PC-9 (cell line): ENCODE measurements around the gene SART3. TPM values are rescaled to one million over a fixed set of nuclear protein-coding genes. Genes with fewer than 3 reads are reported as not detected.

Experiments used
- BruUV-seq: library from RNA; stranded (reverse); fragments of 400-500 nt; replicated peaks from 2 replicates; lab custom pipeline; 2021; lab: Mats Ljungman, UMichigan
- CTCF ChIA-PET: fragments of 300-600 bp; sonication (Branson Sonifier 250); formaldehyde crosslinking; loops from one replicate; lab custom pipeline; 2022; ENCODE audit warnings: antibody characterized with exemption; lab: Charles Lee
- POLR2A ChIA-PET: fragments of 300-600 bp; sonication (Branson Sonifier 250); formaldehyde crosslinking; loops from one replicate; lab custom pipeline; 2022; ENCODE audit warnings: antibody characterized with exemption; ENCODE audit not compliant: unreplicated experiment; lab: Charles Lee
- DNase-seq, 2 experiments: peaks; one replicate each; pipeline versions ENCODE4 v3.0.0 to v3.0.0-alpha.2; 2015 to 2022; ENCODE audit warnings: mixed read lengths in 1 of 2
- H2AFZ ChIP-seq: fragments of 200-600 bp; sonication (generic); 2 replicates; pipeline ENCODE4 v1.8.1; 2017; ENCODE audit warnings: antibody characterized with exemption
- H3F3A ChIP-seq: fragments of 200-600 bp; sonication (generic); 2 replicates; pipeline ENCODE4 v1.8.1; 2017; ENCODE audit warnings: antibody characterized with exemption, mild to moderate bottlenecking, low read depth; ENCODE audit not compliant: insufficient read depth
- H3K27ac ChIP-seq: fragments of 200-600 bp; sonication (generic); 2 replicates; pipeline ENCODE4 v1.6.1; 2016; ENCODE audit warnings: mixed run types
- H3K27me3 ChIP-seq: fragments of 200-600 bp; sonication (generic); 2 replicates; pipeline ENCODE4 v1.6.1; 2016; ENCODE audit warnings: low read depth, mixed run types; ENCODE audit not compliant: insufficient read depth
- H3K36me3 ChIP-seq: fragments of 200-600 bp; sonication (generic); 2 replicates; pipeline ENCODE4 v1.6.1; 2016; ENCODE audit warnings: low read depth, mixed run types
- H3K4me1 ChIP-seq: fragments of 200-600 bp; sonication (generic); replicated peaks from 2 replicates; pipeline ENCODE4 v1.6.1; 2016; ENCODE audit warnings: mixed run types; ENCODE audit not compliant: insufficient read depth
- H3K4me2 ChIP-seq: fragments of 200-600 bp; sonication (generic); 2 replicates; pipeline ENCODE4 v1.6.1; 2017; ENCODE audit warnings: mixed run types
- H3K4me3 ChIP-seq: fragments of 200-600 bp; sonication (generic); 2 replicates; pipeline ENCODE4 v1.6.1; 2016; ENCODE audit warnings: mixed run types
- H3K79me2 ChIP-seq: fragments of 200-600 bp; sonication (generic); 2 replicates; pipeline ENCODE4 v1.6.1; 2017; ENCODE audit warnings: low read depth, mixed run types
- H3K9me2 ChIP-seq: fragments of 200-600 bp; sonication (generic); 2 replicates; pipeline ENCODE4 v1.8.1; 2017; ENCODE audit warnings: mild to moderate bottlenecking; ENCODE audit not compliant: insufficient read depth
- H3K9me3 ChIP-seq: fragments of 200-600 bp; sonication (generic); 2 replicates; pipeline ENCODE4 v1.8.1; 2016; ENCODE audit warnings: low read depth; ENCODE audit not compliant: insufficient read depth
- H4K20me1 ChIP-seq: fragments of 200-600 bp; sonication (generic); 2 replicates; pipeline ENCODE4 v1.8.1; 2017; ENCODE audit not compliant: insufficient read depth
- CTCF ChIP-seq: fragments of 200-600 bp; sonication (generic); conservative IDR thresholded peaks from 2 replicates; pipeline ENCODE4 v1.6.1; 2017; ENCODE audit warnings: mixed run types, antibody characterized with exemption, mild to moderate bottlenecking, moderate library complexity
- EZH2 ChIP-seq: fragments of 200-600 bp; sonication (generic); IDR thresholded peaks from 2 replicates; pipeline ENCODE4 v1.8.0; 2017; ENCODE audit warnings: antibody characterized with exemption, low read depth
- intact Hi-C: fragments of 100-400 bp; cut with micrococcal nuclease; formaldehyde crosslinking; loops from one replicate; pipeline ENCODE4 v1.10.0; 2022; ENCODE audit not compliant: unreplicated experiment
- total RNA-seq: library from RNA; stranded (reverse); gene quantifications from 2 replicates; pipeline ENCODE4 v1.2.3, GENCODE V29; 2021

The SART3 gene
- total RNA-seq, 1 experiment from 2014 or later = 49.3 TPM

- Histone ChIP-seq H3K36me3 (peaks cover 4% of the 10 kb centered on the region), H3K4me2 (no peak overlapping the region), H3K9me2 (no peaks in the 10 kb centered on the region), H3F3A (peaks cover 17% of the 10 kb centered on the region; the same call in 1 of the 2 replicates), H3K27ac (no peak overlapping the region), H2AFZ (no peak overlapping the region), H4K20me1 (peaks cover 7% of the 10 kb centered on the region; the same call in 1 of the 2 replicates), H3K27me3 (no peaks in the 10 kb centered on the region), H3K9me3 (no peaks in the 10 kb centered on the region), H3K4me3 (no peak overlapping the region), H3K4me1 (peaks cover 11% of the 10 kb centered on the region; the same call in 1 of the 2 replicates), H3K79me2 (no peaks in the 10 kb centered on the region; the same call in 1 of the 2 replicates)
- ChIA-PET CTCF (no interaction called here), POLR2A (no interaction called here)
- intact Hi-C loops = loop anchor here (10.0 kb wide), 1 partner anchor 97 kb away; no protein-coding TSS in a partner anchor
- TF ChIP-seq CTCF = no peak
- no peak for TF ChIP-seq EZH2
- BruUV-seq = no TSS peak
- no peak for DNase-seq
Measured at GRCh38 chr12:108518101-108518715, 42.8 kb downstream of the SART3 start.

- intact Hi-C loops = loop anchor here (10.0 kb wide), 1 partner anchor 97 kb away; no protein-coding TSS in a partner anchor
- H3F3A ChIP-seq = peaks cover 17% of the 10 kb centered on the region; the same call in 1 of the 2 replicates
Measured at GRCh38 chr12:108517288-108518100, 43.5 kb downstream of the SART3 start.

More at GRCh38 chr12:108517288-108518100, 43.5 kb downstream of the SART3 start:
- no peaks in the 10 kb centered on the region for H3K27me3 ChIP-seq
- CTCF ChIA-PET = no interaction called here
- H3K9me3 ChIP-seq = no peaks in the 10 kb centered on the region
- H3K36me3 ChIP-seq = peaks cover 4% of the 10 kb centered on the region
- peaks cover 11% of the 10 kb centered on the region; the same call in 1 of the 2 replicates for H3K4me1 ChIP-seq
- H3K79me2 ChIP-seq = no peaks in the 10 kb centered on the region; the same call in 1 of the 2 replicates
- H2AFZ ChIP-seq = no peak overlapping the region
- DNase-seq = no peak
- H3K27ac ChIP-seq = no peak overlapping the region
- no peak overlapping the region for H3K4me2 ChIP-seq
- H3K4me3 ChIP-seq = no peak overlapping the region
- POLR2A ChIA-PET = no interaction called here
- H3K9me2 ChIP-seq = no peaks in the 10 kb centered on the region
- H4K20me1 ChIP-seq = peaks cover 7% of the 10 kb centered on the region; the same call in 1 of the 2 replicates
- no TSS peak for BruUV-seq
- TF ChIP-seq EZH2 (no peak), CTCF (no peak)
